IPS DF 19.7 (cell line): ENCODE data around the gene IGFL1.
"Not testable (repeated sequence)": the region's sequence is repeated elsewhere in the genome, so short reads cannot be mapped to it uniquely, and the experiment has no call there.

Experiments used
- DNase-seq: peaks from one replicate; pipeline ENCODE4 v3.0.0-alpha.2; 2013; ENCODE audit warnings: low read depth, low spot score

The IGFL1 gene

GRCh38 chr19:46229442-46229841, at the start of gene IGFL1:
TSS of gene IGFL1 (plus strand) at chr19:46229742. CDS start at chr19:46229775, 33 bp downstream.
- no peak for DNase-seq

GRCh38 chr19:46180701-46181387, 48.7 kb upstream of the IGFL1 start:
- no peak for DNase-seq

DNA sequence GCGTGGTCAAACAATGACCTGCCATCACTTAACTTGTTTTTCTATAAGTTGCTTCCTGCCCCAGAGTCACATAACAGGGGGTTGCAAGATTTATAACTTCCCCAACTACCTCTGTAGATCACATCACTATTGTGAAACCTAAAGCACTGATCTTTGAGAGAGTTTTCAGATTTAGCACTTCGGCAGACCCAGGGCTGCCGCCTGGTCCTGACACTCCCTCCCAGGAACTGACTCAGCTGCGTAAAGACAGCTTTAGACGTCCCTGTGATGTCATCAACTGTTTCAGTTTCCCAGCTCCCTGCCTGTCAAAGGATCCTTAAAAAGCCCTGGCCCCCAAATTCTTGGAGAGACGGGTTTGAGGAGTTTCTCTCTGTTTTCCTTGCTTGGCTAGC, 48.2 kb upstream of the IGFL1 start:
- DNase-seq, result no peak

GRCh38 chr19:46182476-46182875, 47.1 kb upstream of the IGFL1 start:
- no peak for DNase-seq

GRCh38 chr19:46184775-46185710, 44.5 kb upstream of the IGFL1 start:
- not testable (repeated sequence) for DNase-seq

DNA sequence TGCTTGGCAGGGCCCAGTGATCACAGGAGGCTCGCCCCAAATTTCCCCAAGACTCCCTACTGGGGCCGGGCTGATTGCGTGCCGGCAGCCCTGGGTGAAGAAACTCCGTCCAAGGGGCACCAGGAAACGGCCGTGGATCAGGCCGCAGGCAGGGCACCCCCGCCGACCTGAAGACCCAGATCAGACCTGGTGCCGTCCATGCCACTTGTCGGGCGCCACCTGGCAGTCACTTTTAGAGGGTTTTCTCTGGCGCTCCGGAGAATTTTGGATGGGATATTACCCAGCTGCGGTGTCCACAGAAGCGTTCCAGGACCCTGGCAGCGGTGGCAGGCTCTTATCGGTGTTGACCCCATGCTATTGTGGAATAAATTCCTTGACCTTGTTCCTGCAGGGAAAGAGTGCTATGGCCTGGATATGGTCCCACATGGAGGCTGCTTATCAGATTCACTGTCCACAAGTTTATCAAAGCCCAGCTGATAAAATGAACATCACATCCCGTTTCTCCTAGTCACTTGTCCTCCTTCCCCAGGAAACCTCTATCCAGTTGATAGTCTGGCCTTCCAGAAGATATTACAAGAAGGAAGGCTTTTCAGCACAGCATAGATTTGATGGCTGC, 43.3 kb upstream of the IGFL1 start:
- no peak for DNase-seq

GRCh38 chr19:46186717-46187101, 42.8 kb upstream of the IGFL1 start:
- DNase-seq, result no peak

GRCh38 chr19:46189971-46190888, 39.3 kb upstream of the IGFL1 start:
- DNase-seq, result no peak

GRCh38 chr19:46191356-46191755, 38.2 kb upstream of the IGFL1 start:
- no peak for DNase-seq

DNA sequence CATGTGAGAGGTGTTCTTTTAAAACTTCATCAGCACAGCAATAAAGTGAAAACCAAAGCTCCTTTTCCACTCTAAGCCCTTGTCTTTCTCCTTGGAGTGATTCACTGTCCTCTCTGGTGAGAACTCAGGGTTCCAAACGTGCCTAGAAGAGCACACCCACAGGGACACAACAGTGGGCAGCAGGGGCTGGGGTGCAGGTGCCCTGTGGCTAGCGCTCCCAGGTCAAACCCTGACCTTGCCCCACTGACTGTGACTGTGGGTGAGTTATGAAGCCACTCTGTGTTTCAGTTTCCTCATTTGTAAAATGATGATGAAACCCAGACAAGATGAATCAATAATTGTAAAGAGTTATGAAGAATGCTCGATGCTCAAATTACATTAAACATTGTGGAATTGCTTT, 37.6 kb upstream of the IGFL1 start:
- no peak for DNase-seq

- not testable (repeated sequence) for DNase-seq
Measured at GRCh38 chr19:46192626-46192991, 36.9 kb upstream of the IGFL1 start.

DNA sequence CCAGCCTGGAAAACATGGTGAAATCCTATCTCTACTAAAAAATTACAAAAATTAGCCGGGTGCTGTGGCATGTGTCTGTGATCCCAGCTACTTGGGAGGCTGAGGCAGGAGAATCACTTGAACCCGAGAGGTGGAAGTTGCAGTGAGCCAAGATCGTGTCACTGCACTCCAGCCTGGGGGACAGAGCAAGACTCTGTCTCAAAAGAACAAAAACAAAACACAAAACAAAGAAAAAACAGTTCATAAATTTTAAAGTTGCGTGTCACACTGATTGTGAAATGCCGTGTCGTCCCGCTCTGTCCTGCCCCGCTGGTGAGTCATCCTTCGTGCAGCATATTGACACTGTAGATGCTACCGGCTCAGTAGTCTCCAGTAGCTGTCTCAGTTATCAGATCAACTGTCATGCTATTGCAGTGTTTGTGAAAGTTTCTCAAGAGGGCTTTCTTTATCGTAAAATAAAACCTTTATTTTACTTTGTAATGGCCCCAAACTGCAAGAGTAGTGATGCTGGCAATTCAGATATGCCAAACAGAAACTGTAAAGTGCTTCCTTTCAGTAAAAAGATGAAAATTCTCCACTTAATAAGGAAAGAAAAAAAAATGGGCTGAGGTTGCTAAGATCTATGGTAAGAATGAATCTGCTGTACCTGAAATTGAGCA, 36.4 kb upstream of the IGFL1 start:
- no peak for DNase-seq

GRCh38 chr19:46193678-46194077, 35.9 kb upstream of the IGFL1 start:
- no peak for DNase-seq

GRCh38 chr19:46195104-46195503, 34.4 kb upstream of the IGFL1 start:
- DNase-seq, result no peak

DNA sequence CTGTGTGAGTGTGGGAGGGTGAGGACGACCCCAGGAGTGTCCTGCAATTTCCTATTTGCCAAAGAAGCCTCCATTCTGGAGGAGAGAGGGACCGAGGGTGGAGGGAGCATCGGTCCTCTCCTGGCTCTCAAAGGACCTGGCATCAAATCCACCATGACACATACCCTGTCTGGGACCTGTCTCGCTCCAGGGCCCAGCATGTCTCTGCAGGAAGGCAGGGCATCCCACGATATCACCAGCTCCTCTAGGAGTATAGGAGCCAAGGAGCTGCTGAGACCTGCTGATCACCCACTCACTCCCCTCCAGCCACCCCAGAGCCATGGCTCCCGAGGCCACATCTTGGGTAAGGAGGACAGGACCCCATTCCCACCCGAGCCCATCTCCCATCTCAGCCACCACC, 33.6 kb upstream of the IGFL1 start:
- not testable (repeated sequence) for DNase-seq

DNA sequence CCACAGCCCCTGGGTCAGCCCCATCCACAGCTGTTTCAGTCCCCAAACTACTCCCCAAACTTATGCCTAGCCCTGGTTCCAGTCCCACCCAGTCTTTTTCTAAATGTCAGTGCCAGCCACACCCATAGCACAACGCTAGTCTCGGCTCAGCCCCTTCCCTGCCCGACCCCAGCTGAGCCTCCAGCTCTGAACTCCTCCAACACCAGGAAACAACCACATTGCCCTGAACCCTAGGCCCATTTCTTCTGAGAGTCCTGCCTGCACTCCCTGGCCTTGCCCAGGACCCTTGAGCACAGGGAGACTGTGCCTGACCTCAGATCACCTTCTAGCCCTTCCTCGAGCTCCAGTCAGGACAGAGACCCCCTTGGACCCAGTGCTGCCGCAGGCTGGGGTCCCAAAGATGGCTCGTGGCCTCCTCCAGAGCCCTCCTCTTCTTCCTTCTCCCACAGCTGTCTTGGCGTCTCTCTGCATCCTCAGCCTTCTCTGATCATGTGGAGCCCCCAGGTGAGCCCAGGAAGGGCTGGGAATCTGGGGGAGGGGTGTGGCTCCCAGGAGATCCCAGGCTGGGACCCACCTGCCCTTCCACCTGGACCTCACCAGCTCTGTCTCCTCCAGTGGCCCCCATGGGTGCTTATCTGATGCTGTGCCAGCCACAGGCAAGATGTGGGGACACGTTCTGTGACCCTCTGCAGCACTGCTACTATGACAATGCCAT, 33.0 kb upstream of the IGFL1 start:
- DNase-seq, result no peak

DNA sequence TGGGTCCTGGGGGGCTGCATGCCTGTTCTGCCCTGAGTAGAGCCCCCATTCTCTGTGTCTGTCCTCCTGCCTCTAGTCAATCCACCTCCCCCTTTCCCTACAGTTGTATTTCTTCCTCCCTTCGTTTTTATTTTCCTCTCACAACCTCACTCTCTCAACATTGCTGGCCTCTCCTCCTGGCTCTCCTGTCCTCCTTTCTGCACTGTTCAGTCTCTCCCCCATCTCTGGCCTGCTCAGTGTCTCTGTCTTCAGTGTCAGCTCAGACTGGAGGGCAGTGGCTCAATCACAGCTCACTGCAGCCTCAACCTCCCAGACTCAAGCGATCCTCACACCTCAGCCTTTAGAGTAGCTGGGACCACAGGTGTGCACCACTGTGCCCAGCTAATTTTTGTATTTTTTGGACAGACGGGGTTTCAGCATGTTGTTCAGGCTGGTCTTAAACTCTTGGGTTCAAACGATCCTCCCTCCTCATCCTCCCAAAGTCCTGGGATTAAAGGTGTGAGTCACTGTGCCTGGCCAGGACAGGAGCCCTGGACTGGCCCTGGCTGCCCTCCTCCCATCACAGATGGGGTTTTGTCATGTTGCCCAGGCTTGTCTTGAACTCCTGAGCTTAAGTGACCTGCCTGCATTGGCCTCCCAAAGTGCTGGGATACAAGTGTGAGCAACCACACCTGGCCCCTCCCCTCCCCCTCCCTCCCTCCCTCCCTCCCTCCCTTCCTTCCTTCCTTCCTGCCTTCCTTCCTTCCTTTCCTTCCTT, 32.0 kb upstream of the IGFL1 start:
- DNase-seq, result no peak

DNA sequence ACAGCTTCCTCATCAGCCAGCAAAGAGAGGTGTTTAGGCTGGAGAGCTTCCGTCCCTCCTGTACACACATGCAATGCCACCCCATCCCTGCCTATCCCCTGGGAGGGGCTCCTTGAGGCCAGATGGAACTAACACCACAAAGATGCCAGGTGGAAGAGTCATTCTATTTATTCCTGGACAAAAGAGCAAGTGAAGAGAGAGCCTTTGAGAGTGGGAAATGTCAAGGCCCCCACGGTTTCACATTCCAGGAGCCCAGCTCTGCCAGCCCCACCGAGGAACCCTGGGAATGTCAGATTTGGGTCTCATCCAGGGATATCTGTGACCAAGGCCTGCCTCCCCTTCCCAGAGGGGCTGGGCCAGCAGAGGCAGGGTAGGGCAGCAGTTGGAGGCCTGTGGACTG, 30.8 kb upstream of the IGFL1 start:
- no peak for DNase-seq

DNA sequence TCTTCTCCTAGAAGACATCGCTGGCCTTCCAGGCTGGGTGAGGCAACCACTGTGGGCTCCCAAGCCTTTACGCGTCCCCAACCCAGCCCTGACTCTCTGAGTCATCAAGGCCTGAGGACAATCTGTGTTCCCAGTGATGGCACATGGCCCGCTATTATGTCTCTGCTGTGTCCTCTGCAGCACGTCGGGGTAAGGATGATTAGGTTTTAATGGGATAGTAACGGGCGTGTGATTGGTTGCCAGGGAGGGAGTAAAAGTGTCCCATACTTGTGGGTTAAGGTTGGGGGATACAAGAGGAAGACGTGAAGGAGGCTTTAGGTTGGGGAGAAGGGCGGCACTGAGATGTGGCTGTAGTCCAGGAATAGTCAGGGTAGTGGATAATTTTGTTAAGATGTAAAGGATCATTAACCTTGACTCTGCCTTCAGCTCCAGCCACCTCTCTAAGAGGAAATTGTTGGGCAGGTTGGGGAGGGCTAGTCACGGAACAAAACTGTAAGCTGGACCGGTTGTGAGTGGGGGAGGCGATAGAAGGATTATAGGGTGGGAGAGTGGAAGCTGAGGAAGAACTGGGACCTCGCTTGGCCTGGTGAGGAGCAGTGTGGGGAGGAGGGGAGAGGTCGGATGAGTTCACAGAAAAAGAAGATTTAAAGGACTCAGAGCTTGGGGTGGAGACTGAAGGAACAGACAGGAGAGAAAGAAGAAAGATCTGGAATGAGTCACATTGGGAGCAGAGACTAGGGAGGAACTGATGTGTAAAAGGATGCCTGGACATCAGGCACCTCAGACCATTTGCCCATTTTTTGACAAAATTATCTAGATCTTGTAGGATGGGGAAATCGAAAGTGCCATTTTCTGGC, 27.9 kb upstream of the IGFL1 start:
- no peak for DNase-seq
